GM12878 (cell line): ENCODE results near the gene TMEM209. TPM values are rescaled to one million over a fixed set of nuclear protein-coding genes. Genes with fewer than 3 reads are reported as not detected.

ENCODE experiments used
- ATAC-seq: fragments of 200-7000 bp; cut with Tn5 transposase; 3 replicates; pipeline ENCODE4 v1.9.1; 2020; ENCODE audit warnings: mild to moderate bottlenecking, moderate library complexity
- BruUV-seq: library from RNA; stranded (reverse); fragments of 400-500 nt; replicated peaks from 2 replicates; lab custom pipeline; 2021; lab: Mats Ljungman, UMichigan
- CTCF ChIA-PET: fragments of 300-600 bp; sonication (Branson Sonifier 250); formaldehyde crosslinking; extraction: SDS; loops from one replicate; lab custom pipeline; 2021; ENCODE audit warnings: inconsistent platforms; lab: Yijun Ruan, JAX
- POLR2A ChIA-PET: fragments of 350-600 bp; formaldehyde crosslinking; extraction: SDS; loops from one replicate; lab custom pipeline; 2021; ENCODE audit warnings: inconsistent platforms; lab: Charles Lee
- RAD21 ChIA-PET: fragments of 300-600 bp; sonication (Branson Sonifier 250); formaldehyde crosslinking; loops from one replicate; lab custom pipeline; 2023; ENCODE audit warnings: antibody characterized with exemption; ENCODE audit not compliant: unreplicated experiment; lab: Charles Lee
- SMC1A ChIA-PET: fragments of 300-600 bp; sonication (Branson Sonifier 250); formaldehyde crosslinking; loops from one replicate; lab custom pipeline; 2023; ENCODE audit not compliant: unreplicated experiment, uncharacterized antibody; lab: Charles Lee
- DNase-seq: peaks from one replicate; pipeline ENCODE4 v3.0.0-alpha.2; 2011; ENCODE audit warnings: low read depth, low spot score
- FAIRE-seq: peaks from 3 replicates; lab custom pipeline; 2011; peaks lifted over from hg19 to GRCh38; lab: Jason Lieb, UNC
- H2AFZ ChIP-seq: 2 replicates; pipeline ENCODE4 v1.6.0; 2011; ENCODE audit warnings: low read depth, low read length, control low read depth; ENCODE audit not compliant: control insufficient read depth
- H3K27ac ChIP-seq: 2 replicates; pipeline ENCODE4 v1.5.1; 2011; ENCODE audit warnings: control low read depth; ENCODE audit not compliant: control insufficient read depth, insufficient read depth
- H3K27me3 ChIP-seq, 2 experiments: replicated peaks in 1 of 2; 2 replicates each; pipeline versions ENCODE4 v1.6.0 to v1.6.1; 2011; ENCODE audit warnings: low read length in 1 of 2; ENCODE audit not compliant: control insufficient read depth in 2 of 2, insufficient read depth in 2 of 2
- H3K36me3 ChIP-seq, 2 experiments: 2 replicates each; pipeline ENCODE4 v1.5.1; 2011; ENCODE audit warnings: low read length in 1 of 2; ENCODE audit not compliant: control insufficient read depth in 2 of 2, insufficient read depth in 2 of 2
- H3K4me1 ChIP-seq: 2 replicates; pipeline ENCODE4 v1.6.1; 2011; ENCODE audit warnings: mild to moderate bottlenecking, low read length, moderate library complexity, mixed read lengths; ENCODE audit not compliant: control insufficient read depth, insufficient read depth
- H3K4me2 ChIP-seq: 2 replicates; pipeline ENCODE4 v1.6.0; 2011; ENCODE audit warnings: control low read depth; ENCODE audit not compliant: control insufficient read depth, insufficient read depth
- H3K4me3 ChIP-seq: fragments of 200-600 bp; sonication (generic); 2 replicates; pipeline ENCODE4 v1.5.1; 2016
- H3K79me2 ChIP-seq: 2 replicates; pipeline ENCODE4 v1.6.0; 2011; ENCODE audit warnings: low read length; ENCODE audit not compliant: control insufficient read depth, insufficient read depth
- H3K9ac ChIP-seq: 2 replicates; pipeline ENCODE4 v1.8.0; 2011; ENCODE audit warnings: low read length, control low read depth, mixed read lengths; ENCODE audit not compliant: control insufficient read depth, insufficient read depth
- H3K9me3 ChIP-seq: replicated peaks from 3 replicates; pipeline ENCODE4 v1.5.1; 2011; ENCODE audit warnings: mild to moderate bottlenecking, low read length; ENCODE audit not compliant: control insufficient read depth, insufficient read depth
- H4K20me1 ChIP-seq: 2 replicates; pipeline ENCODE4 v1.6.0; 2011; ENCODE audit not compliant: control insufficient read depth, insufficient read depth
- ATF3 ChIP-seq: IDR thresholded peaks from 2 replicates; pipeline ENCODE4 v1.6.1; 2011; ENCODE audit warnings: low read depth, mild to moderate bottlenecking, low read length, moderate library complexity, borderline replicate concordance; ENCODE audit errors: extremely low read depth
- ATF7 ChIP-seq: fragments of 450-650 bp; IDR thresholded peaks from 2 replicates; pipeline ENCODE4 v1.6.1; 2016; ENCODE audit warnings: low read depth, mild to moderate bottlenecking
- BHLHE40 ChIP-seq, 2 experiments: fragments of 450-650 bp in 1 of 2; IDR thresholded peaks; 2 replicates each; pipeline ENCODE4 v1.6.1; 2011 to 2017; ENCODE audit warnings: low read depth in 2 of 2, borderline replicate concordance in 1 of 2, improper control_type of control experiment in 1 of 2, low read length in 1 of 2, mild to moderate bottlenecking in 1 of 2
- CBFB ChIP-seq: IDR thresholded peaks from 2 replicates; pipeline ENCODE4 v1.6.1; 2016; ENCODE audit warnings: antibody characterized with exemption, low read depth
- CEBPB ChIP-seq, 2 experiments: fragments of 150-350 bp in 1 of 2; IDR thresholded peaks; 2 replicates each; pipeline ENCODE4 v1.6.1; 2012 to 2014; ENCODE audit warnings: low read depth in 2 of 2, low read length in 2 of 2, borderline replicate concordance in 1 of 2, inconsistent platforms in 1 of 2
- CREM ChIP-seq: IDR thresholded peaks from 2 replicates; pipeline ENCODE4 v1.6.1; 2014; ENCODE audit warnings: antibody characterized with exemption, low read depth
- DPF2 ChIP-seq: fragments of 450-650 bp; IDR thresholded peaks from 2 replicates; pipeline ENCODE4 v1.6.1; 2017; ENCODE audit warnings: mild to moderate bottlenecking
- EZH2 ChIP-seq: IDR thresholded peaks from 2 replicates; pipeline ENCODE4 v1.6.1; 2012; ENCODE audit warnings: low read depth, mild to moderate bottlenecking, control low read depth, inconsistent platforms, low read length, borderline replicate concordance; ENCODE audit not compliant: control insufficient read depth
- IKZF2 ChIP-seq, 2 experiments: fragments of 450-650 bp; IDR thresholded peaks; 2 replicates each; pipeline ENCODE4 v1.6.1; 2017; ENCODE audit warnings: mild to moderate bottlenecking in 2 of 2, moderate library complexity in 2 of 2
- IRF5 ChIP-seq: fragments of 450-650 bp; IDR thresholded peaks from 2 replicates; pipeline ENCODE4 v1.6.1; 2017; ENCODE audit warnings: borderline replicate concordance
- MLLT1 ChIP-seq: fragments of 450-650 bp; IDR thresholded peaks from 2 replicates; pipeline ENCODE4 v1.6.1; 2016; ENCODE audit warnings: mild to moderate bottlenecking
- NFIC ChIP-seq: IDR thresholded peaks from 2 replicates; pipeline ENCODE4 v1.6.1; 2012; ENCODE audit warnings: low read depth, mild to moderate bottlenecking, inconsistent platforms, low read length, moderate library complexity
- NR2C2 ChIP-seq: IDR thresholded peaks from 2 replicates; pipeline ENCODE4 v1.6.1; 2011; ENCODE audit warnings: borderline replicate concordance, low read depth; ENCODE audit not compliant: control insufficient read depth, insufficient read length
- PAX5 ChIP-seq: IDR thresholded peaks from 2 replicates; pipeline ENCODE4 v1.6.1; 2011; ENCODE audit warnings: low read depth, low read length, borderline replicate concordance
- RAD51 ChIP-seq: fragments of 450-650 bp; IDR thresholded peaks from 2 replicates; pipeline ENCODE4 v1.6.1; 2016; ENCODE audit warnings: moderate library complexity, mild to moderate bottlenecking, inconsistent platforms
- SMARCA5 ChIP-seq: fragments of 450-650 bp; IDR thresholded peaks from 2 replicates; pipeline ENCODE4 v1.6.1; 2017; ENCODE audit warnings: mild to moderate bottlenecking
- STAT3 ChIP-seq: IDR thresholded peaks from 2 replicates; pipeline ENCODE4 v1.6.1; 2011; ENCODE audit warnings: low read depth, low read length, improper control_type of control experiment
- SUZ12 ChIP-seq: fragments of 200-600 bp; sonication (generic); IDR thresholded peaks from one replicate; pipeline ENCODE4 v1.6.1; 2018; ENCODE audit warnings: antibody characterized with exemption, mild to moderate bottlenecking; ENCODE audit not compliant: unreplicated experiment
- YBX1 ChIP-seq: fragments of 450-650 bp; IDR thresholded peaks from 2 replicates; pipeline ENCODE4 v1.6.1; 2016; ENCODE audit warnings: antibody characterized with exemption
- WGBS: methylation state at CpG from one replicate; pipeline ENCODE4 v1.1.6; 2016; ENCODE audit warnings: low lambda C conversion rate; ENCODE audit not compliant: insufficient replicate concordance, insufficient coverage; ENCODE audit errors: missing lambda C conversion rate; 5-methylcytosine and 5-hydroxymethylcytosine counted together
- in situ Hi-C: fragments of 300-500 bp; cut with MboI; formaldehyde crosslinking; loops from 9 replicates; pipeline ENCODE4 v1.14.3; 2018; ENCODE audit warnings: mixed read lengths
- intact Hi-C: fragments of 100-400 bp; cut with micrococcal nuclease; formaldehyde crosslinking; loops from one replicate; pipeline ENCODE4 v1.14.2; 2022; ENCODE audit not compliant: unreplicated experiment
- polyA plus RNA-seq, 11 experiments: library from polyadenylated mRNA; depleted of rRNA in 4 of 11; unstranded in 6 of 11; stranded (reverse) in 5 of 11; fragments of >200 nt; fragmentation: Nextera tagmentation in 4 of 11; fragmentation: Illumina TruSeq in 1 of 11; extraction: Ambion mirVana in 4 of 11; extraction: Trizol in 1 of 11; gene quantifications; 1 replicate in 1 of 11; 2 replicates in 10 of 11; pipeline versions ENCODE4 v1.2.1 to v1.2.3, GENCODE V29; 2011 to 2016; ENCODE audit warnings: inconsistent platforms in 2 of 11, missing spikeins in 2 of 11, low read depth in 1 of 11
- total RNA-seq, 4 experiments: library from RNA; depleted of rRNA in 3 of 4; stranded (reverse); fragments of >200 nt in 3 of 4; fragmentation: Illumina TruSeq in 1 of 4; extraction: Trizol in 1 of 4; gene quantifications; 2 replicates each; pipeline versions ENCODE4 v1.2.1 to v1.2.3, GENCODE V29; 2013 to 2021
- TF ChIP-seq, protein P1 (sequence below): fragments of 450-650 bp; IDR thresholded peaks from 2 replicates; pipeline ENCODE4 v1.6.1; 2016; ENCODE audit warnings: mild to moderate bottlenecking

The TMEM209 gene
- total and polyA plus RNA-seq, 10 of the 15 experiments (the other 5 are each of a cell fraction or from before 2014, with no cell fraction given): 22.1 to 41.2 (median 35.1) TPM

GRCh38 chr7:130151591-130152492, 53.4 kb downstream of the TMEM209 start:
- Histone ChIP-seq H3K4me1 (peaks cover 32% of the 10 kb centered on the region), H3K4me2 (no peak overlapping the region), H3K4me3 (no peak overlapping the region), H3K27me3 (no peaks in the 10 kb centered on the region), H3K27ac (no peak overlapping the region), H3K36me3 (no peaks in the 10 kb centered on the region), H3K9ac (no peak overlapping the region), H4K20me1 (no peaks in the 10 kb centered on the region), H2AFZ (no peak overlapping the region), H3K79me2 (no peaks in the 10 kb centered on the region), H3K9me3 (peaks cover 5% of the 10 kb centered on the region)
- ChIA-PET POLR2A (no interaction called here), CTCF (no interaction called here), RAD21 (no interaction called here), SMC1A (no interaction called here)
- DNase-seq: no peak
- 65% methylated on average over 5 of the region's 5 CpGs for WGBS
- peak; percentile 87 for FAIRE-seq
- in situ Hi-C loops (no loop called here), intact Hi-C loops (no loop called here)
- no TSS peak for BruUV-seq
- ATAC-seq: no peak
- TF ChIP-seq EZH2 (peak; percentile 89; the same call in 1 of the 2 replicates), DPF2 (0 out of 2 replicates have a peak, but pooled peaks have one; percentile 37), IRF5 (peak; percentile 77), PAX5 (peak; percentile 95; the same call in 1 of the 2 replicates), RAD51 (no peak), MLLT1 (peak; percentile 100), STAT3 (no peak), NR2C2 (peak; percentile 64), CBFB (peak; percentile 97), SMARCA5 (0 out of 2 replicates have a peak, but pooled peaks have one; percentile 65), YBX1 (no peak), BHLHE40 (IDR thresholded peaks at IDR 0.05; ENCODE audit: borderline replicate concordance in 1 of 2, low read depth in 2 of 2, low read length in 1 of 2) (peak in 1 of 2 experiments; percentile 85; a peak in 3 of 4 replicates), ATF7 (peak; percentile 87), ATF3 (no peak), CREM (peak; percentile 47; the same call in 1 of the 2 replicates), CEBPB (IDR thresholded peaks at IDR 0.05; ENCODE audit: borderline replicate concordance in 1 of 2, low read depth in 2 of 2, low read length in 2 of 2) (0 out of 4 replicates have a peak, but pooled peaks of 1 of the 2 experiments have one; percentile 55), NFIC (peak; percentile 79), SUZ12 (no peak), IKZF2 (IDR thresholded peaks at IDR 0.05) (peak; percentile 55 to 73)
- TF ChIP-seq, protein P1, sequence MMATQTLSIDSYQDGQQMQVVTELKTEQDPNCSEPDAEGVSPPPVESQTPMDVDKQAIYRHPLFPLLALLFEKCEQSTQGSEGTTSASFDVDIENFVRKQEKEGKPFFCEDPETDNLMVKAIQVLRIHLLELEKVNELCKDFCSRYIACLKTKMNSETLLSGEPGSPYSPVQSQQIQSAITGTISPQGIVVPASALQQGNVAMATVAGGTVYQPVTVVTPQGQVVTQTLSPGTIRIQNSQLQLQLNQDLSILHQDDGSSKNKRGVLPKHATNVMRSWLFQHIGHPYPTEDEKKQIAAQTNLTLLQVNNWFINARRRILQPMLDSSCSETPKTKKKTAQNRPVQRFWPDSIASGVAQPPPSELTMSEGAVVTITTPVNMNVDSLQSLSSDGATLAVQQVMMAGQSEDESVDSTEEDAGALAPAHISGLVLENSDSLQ: peak; percentile 30; the same call in 1 of the 2 replicates
